Measurements from ENCODE around the gene STXBP1.

DNA sequence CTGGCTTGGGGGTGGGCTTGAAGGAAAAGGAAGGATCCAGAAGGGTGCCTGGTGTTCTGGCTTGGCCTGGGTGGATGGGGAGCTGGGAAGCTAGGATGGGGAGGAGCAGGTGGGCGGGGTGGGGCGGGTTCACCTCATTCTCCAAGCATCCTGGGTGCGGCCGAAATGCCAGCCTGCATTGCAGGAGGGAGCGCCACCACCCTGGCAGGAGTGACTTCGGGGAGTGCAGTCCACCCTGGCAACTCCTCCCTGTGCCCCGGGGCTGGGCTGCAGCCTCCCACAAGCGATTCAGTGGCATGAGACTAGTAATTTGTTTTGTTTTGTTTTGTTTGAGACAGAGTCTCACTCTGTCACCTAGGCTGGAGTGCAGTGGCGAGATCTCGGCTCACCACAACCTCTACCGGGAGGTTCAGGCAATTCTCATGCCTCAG lies 109.3 kb downstream of the STXBP1 start:
- TF ChIP-seq, protein P1, sequence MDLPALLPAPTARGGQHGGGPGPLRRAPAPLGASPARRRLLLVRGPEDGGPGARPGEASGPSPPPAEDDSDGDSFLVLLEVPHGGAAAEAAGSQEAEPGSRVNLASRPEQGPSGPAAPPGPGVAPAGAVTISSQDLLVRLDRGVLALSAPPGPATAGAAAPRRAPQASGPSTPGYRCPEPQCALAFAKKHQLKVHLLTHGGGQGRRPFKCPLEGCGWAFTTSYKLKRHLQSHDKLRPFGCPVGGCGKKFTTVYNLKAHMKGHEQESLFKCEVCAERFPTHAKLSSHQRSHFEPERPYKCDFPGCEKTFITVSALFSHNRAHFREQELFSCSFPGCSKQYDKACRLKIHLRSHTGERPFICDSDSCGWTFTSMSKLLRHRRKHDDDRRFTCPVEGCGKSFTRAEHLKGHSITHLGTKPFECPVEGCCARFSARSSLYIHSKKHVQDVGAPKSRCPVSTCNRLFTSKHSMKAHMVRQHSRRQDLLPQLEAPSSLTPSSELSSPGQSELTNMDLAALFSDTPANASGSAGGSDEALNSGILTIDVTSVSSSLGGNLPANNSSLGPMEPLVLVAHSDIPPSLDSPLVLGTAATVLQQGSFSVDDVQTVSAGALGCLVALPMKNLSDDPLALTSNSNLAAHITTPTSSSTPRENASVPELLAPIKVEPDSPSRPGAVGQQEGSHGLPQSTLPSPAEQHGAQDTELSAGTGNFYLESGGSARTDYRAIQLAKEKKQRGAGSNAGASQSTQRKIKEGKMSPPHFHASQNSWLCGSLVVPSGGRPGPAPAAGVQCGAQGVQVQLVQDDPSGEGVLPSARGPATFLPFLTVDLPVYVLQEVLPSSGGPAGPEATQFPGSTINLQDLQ (CRISPR knock-in tag; IDR thresholded peaks at IDR 0.05): no peak
- TF ChIP-seq, protein P2, sequence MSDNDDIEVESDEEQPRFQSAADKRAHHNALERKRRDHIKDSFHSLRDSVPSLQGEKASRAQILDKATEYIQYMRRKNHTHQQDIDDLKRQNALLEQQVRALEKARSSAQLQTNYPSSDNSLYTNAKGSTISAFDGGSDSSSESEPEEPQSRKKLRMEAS (IDR thresholded peaks at IDR 0.05): no peak
- TF ChIP-seq MTA1 (CRISPR knock-in tag; IDR thresholded peaks at IDR 0.05; ENCODE audit: borderline replicate concordance) (no peak), SP1 (IDR thresholded peaks at IDR 0.05) (no peak), SP1 (CRISPR knock-in tag; IDR thresholded peaks at IDR 0.05) (no peak), TAF15 (IDR thresholded peaks at IDR 0.05; ENCODE audit: low read depth, low read length, poor library complexity, severe bottlenecking) (no peak), ZFP41 (CRISPR knock-in tag; IDR thresholded peaks at IDR 0.05; ENCODE audit: borderline replicate concordance) (no peak), KLF16 (CRISPR knock-in tag; IDR thresholded peaks at IDR 0.05) (no peak), RAD21 (CRISPR knock-in tag; IDR thresholded peaks at IDR 0.05) (no peak), ZNF713 (CRISPR knock-in tag; IDR thresholded peaks at IDR 0.05) (no peak), REPIN1 (CRISPR knock-in tag; IDR thresholded peaks at IDR 0.05; ENCODE audit: borderline replicate concordance, low read depth) (no peak), MYNN (CRISPR knock-in tag; IDR thresholded peaks at IDR 0.05; ENCODE audit: low read depth) (no peak)
- TF ChIP-seq, protein P3, sequence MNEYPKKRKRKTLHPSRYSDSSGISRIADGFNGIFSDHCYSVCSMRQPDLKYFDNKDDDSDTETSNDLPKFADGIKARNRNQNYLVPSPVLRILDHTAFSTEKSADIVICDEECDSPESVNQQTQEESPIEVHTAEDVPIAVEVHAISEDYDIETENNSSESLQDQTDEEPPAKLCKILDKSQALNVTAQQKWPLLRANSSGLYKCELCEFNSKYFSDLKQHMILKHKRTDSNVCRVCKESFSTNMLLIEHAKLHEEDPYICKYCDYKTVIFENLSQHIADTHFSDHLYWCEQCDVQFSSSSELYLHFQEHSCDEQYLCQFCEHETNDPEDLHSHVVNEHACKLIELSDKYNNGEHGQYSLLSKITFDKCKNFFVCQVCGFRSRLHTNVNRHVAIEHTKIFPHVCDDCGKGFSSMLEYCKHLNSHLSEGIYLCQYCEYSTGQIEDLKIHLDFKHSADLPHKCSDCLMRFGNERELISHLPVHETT (CRISPR knock-in tag; conservative IDR thresholded peaks at IDR 0.05): no peak
- TF ChIP-seq, protein P4, sequence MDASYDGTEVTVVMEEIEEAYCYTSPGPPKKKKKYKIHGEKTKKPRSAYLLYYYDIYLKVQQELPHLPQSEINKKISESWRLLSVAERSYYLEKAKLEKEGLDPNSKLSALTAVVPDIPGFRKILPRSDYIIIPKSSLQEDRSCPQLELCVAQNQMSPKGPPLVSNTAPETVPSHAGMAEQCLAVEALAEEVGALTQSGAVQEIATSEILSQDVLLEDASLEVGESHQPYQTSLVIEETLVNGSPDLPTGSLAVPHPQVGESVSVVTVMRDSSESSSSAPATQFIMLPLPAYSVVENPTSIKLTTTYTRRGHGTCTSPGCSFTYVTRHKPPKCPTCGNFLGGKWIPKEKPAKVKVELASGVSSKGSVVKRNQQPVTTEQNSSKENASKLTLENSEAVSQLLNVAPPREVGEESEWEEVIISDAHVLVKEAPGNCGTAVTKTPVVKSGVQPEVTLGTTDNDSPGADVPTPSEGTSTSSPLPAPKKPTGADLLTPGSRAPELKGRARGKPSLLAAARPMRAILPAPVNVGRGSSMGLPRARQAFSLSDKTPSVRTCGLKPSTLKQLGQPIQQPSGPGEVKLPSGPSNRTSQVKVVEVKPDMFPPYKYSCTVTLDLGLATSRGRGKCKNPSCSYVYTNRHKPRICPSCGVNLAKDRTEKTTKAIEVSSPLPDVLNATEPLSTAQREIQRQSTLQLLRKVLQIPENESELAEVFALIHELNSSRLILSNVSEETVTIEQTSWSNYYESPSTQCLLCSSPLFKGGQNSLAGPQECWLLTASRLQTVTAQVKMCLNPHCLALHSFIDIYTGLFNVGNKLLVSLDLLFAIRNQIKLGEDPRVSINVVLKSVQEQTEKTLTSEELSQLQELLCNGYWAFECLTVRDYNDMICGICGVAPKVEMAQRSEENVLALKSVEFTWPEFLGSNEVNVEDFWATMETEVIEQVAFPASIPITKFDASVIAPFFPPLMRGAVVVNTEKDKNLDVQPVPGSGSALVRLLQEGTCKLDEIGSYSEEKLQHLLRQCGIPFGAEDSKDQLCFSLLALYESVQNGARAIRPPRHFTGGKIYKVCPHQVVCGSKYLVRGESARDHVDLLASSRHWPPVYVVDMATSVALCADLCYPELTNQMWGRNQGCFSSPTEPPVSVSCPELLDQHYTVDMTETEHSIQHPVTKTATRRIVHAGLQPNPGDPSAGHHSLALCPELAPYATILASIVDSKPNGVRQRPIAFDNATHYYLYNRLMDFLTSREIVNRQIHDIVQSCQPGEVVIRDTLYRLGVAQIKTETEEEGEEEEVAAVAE (CRISPR knock-in tag; IDR thresholded peaks at IDR 0.05; ENCODE audit: borderline replicate concordance): no peak
- TF ChIP-seq, protein P5, sequence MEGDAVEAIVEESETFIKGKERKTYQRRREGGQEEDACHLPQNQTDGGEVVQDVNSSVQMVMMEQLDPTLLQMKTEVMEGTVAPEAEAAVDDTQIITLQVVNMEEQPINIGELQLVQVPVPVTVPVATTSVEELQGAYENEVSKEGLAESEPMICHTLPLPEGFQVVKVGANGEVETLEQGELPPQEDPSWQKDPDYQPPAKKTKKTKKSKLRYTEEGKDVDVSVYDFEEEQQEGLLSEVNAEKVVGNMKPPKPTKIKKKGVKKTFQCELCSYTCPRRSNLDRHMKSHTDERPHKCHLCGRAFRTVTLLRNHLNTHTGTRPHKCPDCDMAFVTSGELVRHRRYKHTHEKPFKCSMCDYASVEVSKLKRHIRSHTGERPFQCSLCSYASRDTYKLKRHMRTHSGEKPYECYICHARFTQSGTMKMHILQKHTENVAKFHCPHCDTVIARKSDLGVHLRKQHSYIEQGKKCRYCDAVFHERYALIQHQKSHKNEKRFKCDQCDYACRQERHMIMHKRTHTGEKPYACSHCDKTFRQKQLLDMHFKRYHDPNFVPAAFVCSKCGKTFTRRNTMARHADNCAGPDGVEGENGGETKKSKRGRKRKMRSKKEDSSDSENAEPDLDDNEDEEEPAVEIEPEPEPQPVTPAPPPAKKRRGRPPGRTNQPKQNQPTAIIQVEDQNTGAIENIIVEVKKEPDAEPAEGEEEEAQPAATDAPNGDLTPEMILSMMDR (CRISPR knock-in tag; IDR thresholded peaks at IDR 0.05): no peak

All from HepG2 (cell line).